Muscle of leg (tissue), 11 donors: ENCODE results near the gene OR51V1. TPM values are rescaled to one million over a fixed set of nuclear protein-coding genes. Genes with fewer than 3 reads are reported as not detected.

ENCODE experiments used
- DNase-seq: peaks from one replicate; pipeline ENCODE4 v3.0.0; 2013
- H3K27ac ChIP-seq: one replicate; pipeline ENCODE4 v1.5.1; 2013; ENCODE audit warnings: mild to moderate bottlenecking, low read length, control low read depth
- H3K27me3 ChIP-seq: one replicate; pipeline ENCODE4 v1.6.1; 2013; ENCODE audit warnings: low read length; ENCODE audit not compliant: control insufficient read depth, insufficient read depth
- H3K36me3 ChIP-seq: one replicate; pipeline ENCODE4 v1.6.1; 2013; ENCODE audit warnings: low read length; ENCODE audit not compliant: control insufficient read depth, insufficient read depth
- H3K4me1 ChIP-seq: one replicate; pipeline ENCODE4 v1.6.1; 2013; ENCODE audit warnings: low read length; ENCODE audit not compliant: control insufficient read depth, insufficient read depth
- H3K4me3 ChIP-seq: one replicate; pipeline ENCODE4 v1.5.1; 2013; ENCODE audit warnings: low read length, control low read depth
- H3K9me3 ChIP-seq: replicated peaks from 2 replicates; pipeline ENCODE4 v1.6.1; 2013; ENCODE audit warnings: low read depth, low read length; ENCODE audit not compliant: control insufficient read depth
- WGBS: methylation state at CpG from one replicate; pipeline ENCODE4 v1.1.5; 2013; ENCODE audit warnings: missing lambda C conversion rate; ENCODE audit not compliant: insufficient coverage; 5-methylcytosine and 5-hydroxymethylcytosine counted together
- polyA plus RNA-seq, 8 donors: library from polyadenylated mRNA; unstranded; fragments of 120-200 nt; gene quantifications; one replicate each; pipeline versions ENCODE4 v1.2.1 to v1.2.3, GENCODE V29; 2013; ENCODE audit warnings: inconsistent platforms in 1 of 8, low replicate concordance in 1 of 8; ENCODE audit not compliant: insufficient read length in 8 of 8, insufficient read depth in 1 of 8
- total RNA-seq: library from RNA; stranded (reverse); fragments of 120-200 nt; gene quantifications from one replicate; pipeline ENCODE4 v1.2.4, GENCODE V29; 2013

The OR51V1 gene
- total and polyA plus RNA-seq, 9 donors, result not detected

DNA sequence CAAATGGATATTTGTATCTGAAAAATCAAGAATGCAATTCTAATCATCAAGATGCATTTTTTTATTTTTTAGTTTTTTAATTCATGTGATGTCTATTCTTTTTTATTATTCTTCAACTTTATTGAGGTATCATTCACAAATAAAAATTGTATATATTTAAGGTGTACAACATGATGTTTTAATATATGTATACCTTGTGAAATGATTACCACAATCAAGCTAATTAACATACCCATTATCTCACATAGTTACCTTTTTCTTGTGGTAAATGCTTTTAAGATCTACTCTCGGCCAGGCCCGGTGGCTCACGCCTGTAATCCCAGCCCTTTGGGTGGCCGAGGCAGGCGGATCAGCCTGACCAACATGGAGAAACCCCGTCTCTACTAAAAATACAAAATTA, 22.7 kb upstream of the OR51V1 start:
- Histone ChIP-seq H3K27me3 (no peaks in the 10 kb centered on the region), H3K4me3 (no peak overlapping the region), H3K27ac (no peak overlapping the region), H3K4me1 (no peaks in the 10 kb centered on the region), H3K9me3 (no peaks in the 10 kb centered on the region), H3K36me3 (no peaks in the 10 kb centered on the region)
- WGBS, result 91% methylated on average over 6 of the region's 6 CpGs
- no peak for DNase-seq

DNA sequence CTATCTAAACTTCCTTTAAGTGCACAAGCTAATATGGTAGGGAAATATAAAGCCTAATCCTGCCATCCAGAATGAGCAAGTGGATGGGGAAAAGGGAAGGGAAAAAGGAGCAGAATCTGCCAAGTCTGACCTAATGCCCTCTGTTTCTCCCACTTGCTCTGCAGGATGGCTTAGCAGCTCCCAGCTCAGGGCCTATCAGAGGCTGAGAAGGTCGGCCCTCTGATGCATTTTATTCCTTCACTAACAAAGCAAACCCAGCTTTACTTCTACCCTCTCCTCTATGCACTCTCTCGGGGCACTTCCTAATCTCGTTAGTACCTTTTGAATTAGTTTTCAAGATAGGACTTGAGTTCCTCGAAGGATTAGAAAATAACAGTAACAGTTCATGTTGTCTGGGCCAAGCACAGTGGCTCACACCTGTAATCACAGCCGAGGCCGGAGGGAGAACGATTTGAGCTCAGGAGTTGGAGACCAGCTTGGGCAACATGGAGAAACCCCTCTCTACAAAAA, 9.9 kb upstream of the OR51V1 start:
- no peak overlapping the region for H3K27ac ChIP-seq
- H3K9me3 ChIP-seq, result no peaks in the 10 kb centered on the region
- 51% methylated on average over 4 of the region's 7 CpGs for WGBS
- H3K36me3 ChIP-seq, result no peaks in the 10 kb centered on the region
- H3K27me3 ChIP-seq, result no peaks in the 10 kb centered on the region
- H3K4me3 ChIP-seq, result no peak overlapping the region
- no peaks in the 10 kb centered on the region for H3K4me1 ChIP-seq
- no peak for DNase-seq

DNA sequence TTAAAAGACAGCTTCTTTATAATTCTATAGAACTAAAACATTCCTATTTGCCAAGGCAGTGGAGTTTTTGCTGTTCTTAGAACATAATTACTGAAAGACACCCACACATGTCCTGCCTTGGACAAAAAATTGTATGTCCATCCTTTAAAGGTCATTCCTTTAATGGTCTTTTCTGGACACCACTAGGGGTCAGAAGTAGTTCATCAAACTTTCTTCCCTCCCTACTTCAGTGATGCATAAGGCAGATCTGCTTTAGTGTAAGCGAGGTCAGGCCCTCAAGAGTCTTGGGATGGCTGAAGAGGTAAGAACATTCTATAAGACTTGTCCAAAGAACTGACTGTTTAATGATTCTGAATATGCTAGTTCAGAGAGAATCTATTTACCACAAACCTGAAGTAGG, 4.3 kb upstream of the OR51V1 start:
- WGBS, result no CpG with 5 or more reads among the region's 1 CpG
- Histone ChIP-seq H3K9me3 (no peaks in the 10 kb centered on the region), H3K27me3 (no peaks in the 10 kb centered on the region), H3K4me3 (no peak overlapping the region), H3K4me1 (no peaks in the 10 kb centered on the region), H3K27ac (no peak overlapping the region), H3K36me3 (no peaks in the 10 kb centered on the region)
- peak; percentile 37 for DNase-seq

DNA sequence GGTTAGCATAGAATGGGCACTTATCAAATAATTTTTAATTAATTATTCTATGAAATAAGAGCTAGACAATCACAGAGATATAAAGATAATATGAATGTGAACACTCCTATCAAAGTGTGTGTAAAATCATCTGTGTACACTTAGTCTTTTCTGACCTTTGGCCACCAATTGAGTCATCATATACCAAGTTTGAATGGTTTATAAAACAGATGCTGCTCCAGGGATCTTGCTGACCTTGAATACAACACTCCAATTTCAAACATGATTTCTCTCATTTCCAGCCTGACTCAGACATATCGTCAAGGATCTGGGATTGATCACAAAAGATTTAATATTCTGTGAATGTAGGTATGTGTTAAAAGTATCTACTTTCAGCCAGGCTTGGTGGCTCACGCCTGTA, 2.9 kb upstream of the OR51V1 start:
- DNase-seq, result no peak
- Histone ChIP-seq H3K27me3 (no peaks in the 10 kb centered on the region), H3K4me3 (no peak overlapping the region), H3K4me1 (no peaks in the 10 kb centered on the region), H3K27ac (no peak overlapping the region), H3K9me3 (no peaks in the 10 kb centered on the region), H3K36me3 (no peaks in the 10 kb centered on the region)
- WGBS, result no CpG with 5 or more reads among the region's 2 CpGs

DNA sequence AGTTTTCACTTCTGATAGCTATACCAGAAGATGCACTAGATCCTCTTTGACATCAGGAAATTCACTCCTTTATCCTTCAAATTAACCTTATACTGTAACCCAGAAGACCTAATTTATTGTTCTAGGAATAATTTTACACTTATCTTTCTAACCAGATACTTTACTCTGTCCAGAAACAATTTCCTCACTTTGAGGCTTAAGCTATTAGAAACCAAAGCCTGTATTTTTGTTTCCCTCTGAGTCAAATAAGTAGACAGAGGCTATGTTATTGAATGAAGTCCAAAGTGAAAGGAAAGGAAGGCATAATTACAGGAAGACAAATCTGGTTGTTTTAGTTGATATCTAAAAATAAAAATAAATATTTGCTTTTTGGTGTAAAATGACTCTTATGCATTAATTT, 2.2 kb downstream of the OR51V1 start:
- DNase-seq, result no peak
- H3K9me3 ChIP-seq, result no peaks in the 10 kb centered on the region
- H3K36me3 ChIP-seq, result no peaks in the 10 kb centered on the region
- no peaks in the 10 kb centered on the region for H3K27me3 ChIP-seq
- H3K4me3 ChIP-seq, result no peak overlapping the region
- H3K27ac ChIP-seq, result no peak overlapping the region
- no peaks in the 10 kb centered on the region for H3K4me1 ChIP-seq

DNA sequence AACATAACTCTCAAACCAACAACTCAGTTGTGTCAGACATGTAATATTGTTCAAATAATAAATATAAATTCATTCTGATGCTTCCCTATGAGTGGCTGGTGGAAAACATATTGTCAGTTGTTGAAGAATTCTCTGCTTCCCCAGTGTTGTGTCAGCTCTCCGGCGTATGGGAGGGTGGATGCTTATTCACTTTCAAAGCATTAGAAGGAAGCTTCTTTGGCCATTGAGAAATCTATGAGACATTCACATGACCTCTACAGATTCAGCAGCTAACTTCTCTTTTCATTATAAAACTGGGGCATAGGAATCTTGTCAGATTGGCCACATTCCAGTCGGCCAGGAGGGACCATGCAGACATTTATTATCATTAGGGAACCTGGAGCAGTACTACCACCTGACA, 2.9 kb downstream of the OR51V1 start:
- Histone ChIP-seq H3K27me3 (no peaks in the 10 kb centered on the region), H3K4me1 (no peaks in the 10 kb centered on the region), H3K27ac (no peak overlapping the region), H3K4me3 (no peak overlapping the region), H3K36me3 (no peaks in the 10 kb centered on the region), H3K9me3 (no peaks in the 10 kb centered on the region)
- no CpG with 5 or more reads among the region's 3 CpGs for WGBS
- DNase-seq, result peak; percentile 4

DNA sequence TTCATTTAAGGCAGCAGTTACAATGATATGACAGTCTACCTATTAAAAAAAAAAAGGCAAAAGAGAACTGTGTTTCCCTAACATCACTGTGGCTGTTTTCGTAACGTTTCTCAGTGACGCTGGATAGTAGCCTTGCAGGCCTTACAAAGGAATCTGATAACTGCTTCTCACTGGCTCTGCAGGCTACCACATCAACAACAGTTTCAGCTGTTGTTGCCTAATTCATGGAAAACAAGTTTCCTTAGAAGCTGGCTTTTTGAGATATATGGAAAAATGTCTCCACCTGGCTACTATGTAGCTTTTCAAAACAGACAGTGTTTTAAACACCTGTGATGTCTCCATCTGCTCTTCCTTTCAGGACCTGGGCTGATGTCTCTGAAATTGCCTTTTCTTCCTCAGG, 3.8 kb downstream of the OR51V1 start:
- no peak for DNase-seq
- H3K36me3 ChIP-seq, result no peaks in the 10 kb centered on the region
- no peak overlapping the region for H3K4me3 ChIP-seq
- no peaks in the 10 kb centered on the region for H3K9me3 ChIP-seq
- no peaks in the 10 kb centered on the region for H3K27me3 ChIP-seq
- no peak overlapping the region for H3K27ac ChIP-seq
- H3K4me1 ChIP-seq, result no peaks in the 10 kb centered on the region
- 34% methylated on average over 3 of the region's 3 CpGs for WGBS

DNA sequence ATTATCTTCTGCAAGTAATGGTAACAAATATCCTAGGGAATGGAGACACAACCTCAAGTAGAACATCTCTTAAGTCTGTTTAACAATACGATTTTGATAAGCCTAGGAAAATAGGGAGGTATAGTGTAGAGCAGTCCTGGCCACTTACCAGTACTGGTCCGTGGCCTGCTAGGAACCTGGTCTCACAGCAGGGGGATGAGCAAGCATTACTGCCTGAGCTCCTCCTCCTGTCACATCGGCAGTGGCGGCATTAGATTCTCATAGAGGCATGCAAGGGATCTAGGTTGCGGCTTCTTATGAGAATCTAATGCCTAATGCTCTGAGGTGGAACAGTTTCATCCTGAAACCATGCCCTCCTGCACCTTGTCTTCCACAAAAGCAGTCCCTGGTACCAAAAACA, 4.4 kb downstream of the OR51V1 start:
- Histone ChIP-seq H3K27me3 (no peaks in the 10 kb centered on the region), H3K4me3 (no peak overlapping the region), H3K36me3 (no peaks in the 10 kb centered on the region), H3K27ac (no peak overlapping the region), H3K4me1 (no peaks in the 10 kb centered on the region), H3K9me3 (no peaks in the 10 kb centered on the region)
- no peak for DNase-seq
- WGBS, result 80% methylated on average over 1 of the region's 5 CpGs

DNA sequence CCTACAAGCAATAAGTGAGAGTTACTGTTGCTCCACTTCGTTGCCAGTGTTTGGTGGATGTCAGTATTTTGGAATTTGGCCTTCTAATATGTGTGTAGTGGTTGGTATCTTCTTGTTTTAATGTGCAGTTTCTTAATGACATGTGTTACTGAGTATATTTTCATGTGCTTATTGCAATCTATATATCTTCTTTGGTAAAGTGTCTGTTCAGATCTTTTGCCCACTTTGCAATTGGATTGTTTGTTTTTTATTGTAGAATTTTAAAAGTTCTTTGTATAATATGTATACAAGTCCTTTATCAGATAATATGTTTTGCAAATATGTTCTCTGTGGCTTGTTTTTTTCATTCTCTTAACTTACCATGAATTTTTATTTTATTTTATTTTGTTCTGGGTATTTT, 7.7 kb downstream of the OR51V1 start:
- WGBS, result no CpG with 5 or more reads among the region's 1 CpG
- H3K4me3 ChIP-seq, result no peak overlapping the region
- no peaks in the 10 kb centered on the region for H3K27me3 ChIP-seq
- H3K27ac ChIP-seq, result no peak overlapping the region
- H3K4me1 ChIP-seq, result no peaks in the 10 kb centered on the region
- H3K36me3 ChIP-seq, result no peaks in the 10 kb centered on the region
- H3K9me3 ChIP-seq, result peaks cover 4% of the 10 kb centered on the region
- no peak for DNase-seq

DNA sequence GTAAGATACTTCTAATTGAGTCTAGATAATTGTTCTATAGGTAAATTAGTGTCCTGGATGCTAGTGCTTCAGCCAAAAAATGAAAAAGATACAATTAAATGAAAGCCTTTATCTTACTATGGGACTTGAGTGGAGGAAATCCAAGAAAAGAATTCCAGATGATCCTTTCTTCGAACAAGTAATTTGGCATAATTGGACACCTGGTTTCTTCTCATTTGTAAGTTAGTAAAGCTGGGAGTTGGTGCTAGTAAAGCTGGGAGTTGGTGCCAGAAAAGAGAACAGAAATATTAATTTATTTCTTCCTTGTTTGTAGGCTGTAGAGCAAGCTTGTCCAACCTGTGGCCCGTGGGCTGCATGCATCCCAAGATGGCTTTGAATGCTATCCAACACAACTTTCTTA, 12.3 kb downstream of the OR51V1 start:
- peaks cover 4% of the 10 kb centered on the region for H3K9me3 ChIP-seq
- no peak overlapping the region for H3K27ac ChIP-seq
- H3K4me1 ChIP-seq, result no peaks in the 10 kb centered on the region
- H3K36me3 ChIP-seq, result no peaks in the 10 kb centered on the region
- WGBS, result no CpG with 5 or more reads among the region's 2 CpGs
- no peak for DNase-seq
- H3K27me3 ChIP-seq, result no peaks in the 10 kb centered on the region
- H3K4me3 ChIP-seq, result no peak overlapping the region

DNA sequence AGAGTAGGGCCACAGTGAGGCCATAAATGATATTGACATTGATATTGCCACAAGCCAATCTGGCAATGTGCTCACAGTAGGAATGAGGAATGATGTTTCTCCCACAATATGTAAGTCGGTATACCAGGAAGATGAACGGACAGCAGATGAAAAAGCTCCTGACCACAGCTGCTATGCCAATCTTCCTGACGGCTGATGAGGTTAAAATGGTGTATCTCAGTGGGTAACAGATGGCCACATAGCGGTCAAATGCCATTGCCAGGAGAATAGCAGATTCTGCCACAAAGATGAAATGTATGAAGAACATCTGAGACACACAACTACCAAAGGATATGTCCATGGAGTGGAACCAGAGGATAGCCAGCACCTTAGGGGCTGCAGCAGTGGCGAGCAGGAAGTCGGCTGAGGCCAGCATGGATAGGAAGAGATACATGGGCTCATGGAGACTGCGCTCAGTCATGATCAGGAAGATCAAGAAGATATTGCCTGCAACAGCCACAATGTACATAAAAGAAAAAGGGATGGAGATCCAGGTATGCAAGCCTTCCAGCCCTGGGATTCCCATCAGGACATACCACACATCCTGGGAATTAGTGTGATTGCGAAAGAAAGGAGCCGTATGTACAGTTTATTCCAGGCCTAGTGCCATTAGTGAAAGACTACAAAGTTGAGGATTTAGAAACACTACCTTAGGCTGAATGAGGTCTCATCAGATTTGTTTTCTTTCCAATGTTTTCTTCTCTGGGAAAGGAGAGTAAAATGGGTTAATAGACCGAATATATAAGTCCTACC, 22.2 kb downstream of the OR51V1 start:
- Histone ChIP-seq H3K4me3 (no peak overlapping the region), H3K4me1 (no peaks in the 10 kb centered on the region), H3K36me3 (no peaks in the 10 kb centered on the region), H3K9me3 (no peaks in the 10 kb centered on the region), H3K27ac (no peak overlapping the region), H3K27me3 (no peaks in the 10 kb centered on the region)
- DNase-seq, result no peak
- 83% methylated on average over 5 of the region's 10 CpGs for WGBS
